KMS-11 (cell line): ENCODE data around the gene AKNA.
A peak's percentile ranks its signal among the peaks of the same experiment; 100 is the strongest.

Experiments used
- H2AFZ ChIP-seq: fragments of 200-600 bp; sonication (generic); 2 replicates; pipeline ENCODE4 v1.6.1; 2016; ENCODE audit warnings: antibody characterized with exemption, mixed run types, low read depth
- H3K27ac ChIP-seq: fragments of 200-600 bp; sonication (generic); 2 replicates; pipeline ENCODE4 v1.6.1; 2016; ENCODE audit warnings: mild to moderate bottlenecking, mixed run types
- H3K27me3 ChIP-seq: fragments of 200-600 bp; sonication (generic); 2 replicates; pipeline ENCODE4 v1.6.1; 2017; ENCODE audit warnings: mild to moderate bottlenecking, low read depth, mixed run types, moderate library complexity; ENCODE audit not compliant: insufficient read depth
- H3K36me3 ChIP-seq: fragments of 200-600 bp; sonication (generic); 2 replicates; pipeline ENCODE4 v1.6.1; 2017; ENCODE audit warnings: mild to moderate bottlenecking, mixed run types; ENCODE audit not compliant: insufficient read depth
- H3K4me1 ChIP-seq: fragments of 200-600 bp; sonication (generic); 2 replicates; pipeline ENCODE4 v1.6.1; 2016; ENCODE audit warnings: mild to moderate bottlenecking, low read depth, mixed run types; ENCODE audit not compliant: poor library complexity, severe bottlenecking
- H3K4me2 ChIP-seq: fragments of 200-600 bp; sonication (generic); 2 replicates; pipeline ENCODE4 v1.7.0; 2016; ENCODE audit warnings: mild to moderate bottlenecking, mixed run types
- H3K4me3 ChIP-seq: fragments of 200-600 bp; sonication (generic); IDR thresholded peaks from 2 replicates; pipeline ENCODE4 v1.6.1; 2017; ENCODE audit warnings: low read depth, low read length, mixed read lengths; ENCODE audit not compliant: insufficient read depth
- H3K79me2 ChIP-seq: fragments of 200-600 bp; sonication (generic); 2 replicates; pipeline ENCODE4 v1.6.1; 2016; ENCODE audit warnings: low read depth, mixed run types; ENCODE audit not compliant: insufficient read depth
- H3K9ac ChIP-seq: fragments of 200-600 bp; sonication (generic); 2 replicates; pipeline ENCODE4 v1.6.1; 2016; ENCODE audit warnings: mild to moderate bottlenecking, mixed run types
- H4K20me1 ChIP-seq: fragments of 200-600 bp; sonication (generic); 2 replicates; pipeline ENCODE4 v1.6.1; 2016; ENCODE audit warnings: mild to moderate bottlenecking, mixed run types; ENCODE audit not compliant: insufficient read depth
- TF ChIP-seq, protein P1 (sequence below): fragments of 200-600 bp; sonication (generic); conservative IDR thresholded peaks from 2 replicates; pipeline ENCODE4 v1.6.1; 2017; ENCODE audit warnings: low read depth, mild to moderate bottlenecking, antibody characterized with exemption, low read length, moderate library complexity, mixed read lengths

AKNA gene

DNA sequence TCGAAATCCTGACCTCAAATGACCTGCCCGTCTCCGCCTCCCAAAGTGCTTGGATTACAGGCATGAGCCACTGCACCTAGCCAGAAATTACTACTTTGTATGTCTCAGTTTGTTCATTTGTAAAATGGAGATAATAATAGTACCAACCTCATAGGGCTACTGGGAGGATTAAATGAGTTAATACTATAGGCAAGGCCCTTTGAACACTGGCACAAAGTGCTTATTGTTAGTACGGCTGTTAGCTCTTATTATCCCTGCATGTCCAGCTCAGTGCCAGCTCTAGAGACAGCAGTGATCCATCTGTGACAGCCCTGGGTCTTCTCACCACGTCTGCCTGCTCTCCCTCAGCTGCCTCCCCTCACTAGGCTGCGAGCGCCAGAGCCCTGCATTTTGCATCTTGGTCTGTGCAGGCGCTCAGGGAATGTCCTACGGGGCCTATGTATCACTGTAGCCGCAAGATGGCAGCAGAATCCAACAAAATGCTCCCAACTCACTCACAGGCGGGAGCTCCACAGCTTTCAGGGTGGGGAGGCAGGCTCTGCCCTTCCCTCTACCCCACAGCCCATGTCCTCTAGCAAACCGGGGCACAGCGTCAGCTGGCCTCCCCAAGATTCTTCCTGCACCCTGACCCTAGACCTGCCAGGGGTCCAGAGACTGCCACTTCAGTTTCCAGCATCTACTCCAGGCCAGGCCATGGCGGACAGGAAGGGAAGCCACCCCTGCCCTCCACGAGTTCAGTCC is 17.7 kb upstream of the AKNA start:
- H3K4me1 ChIP-seq: peaks cover 4% of the 10 kb centered on the region
- H3K9ac ChIP-seq: no peak overlapping the region
- no peak overlapping the region for H3K4me2 ChIP-seq
- no peaks in the 10 kb centered on the region for H3K36me3 ChIP-seq
- no peak overlapping the region for H3K27ac ChIP-seq
- H2AFZ ChIP-seq: no peak overlapping the region
- TF ChIP-seq, protein P1, sequence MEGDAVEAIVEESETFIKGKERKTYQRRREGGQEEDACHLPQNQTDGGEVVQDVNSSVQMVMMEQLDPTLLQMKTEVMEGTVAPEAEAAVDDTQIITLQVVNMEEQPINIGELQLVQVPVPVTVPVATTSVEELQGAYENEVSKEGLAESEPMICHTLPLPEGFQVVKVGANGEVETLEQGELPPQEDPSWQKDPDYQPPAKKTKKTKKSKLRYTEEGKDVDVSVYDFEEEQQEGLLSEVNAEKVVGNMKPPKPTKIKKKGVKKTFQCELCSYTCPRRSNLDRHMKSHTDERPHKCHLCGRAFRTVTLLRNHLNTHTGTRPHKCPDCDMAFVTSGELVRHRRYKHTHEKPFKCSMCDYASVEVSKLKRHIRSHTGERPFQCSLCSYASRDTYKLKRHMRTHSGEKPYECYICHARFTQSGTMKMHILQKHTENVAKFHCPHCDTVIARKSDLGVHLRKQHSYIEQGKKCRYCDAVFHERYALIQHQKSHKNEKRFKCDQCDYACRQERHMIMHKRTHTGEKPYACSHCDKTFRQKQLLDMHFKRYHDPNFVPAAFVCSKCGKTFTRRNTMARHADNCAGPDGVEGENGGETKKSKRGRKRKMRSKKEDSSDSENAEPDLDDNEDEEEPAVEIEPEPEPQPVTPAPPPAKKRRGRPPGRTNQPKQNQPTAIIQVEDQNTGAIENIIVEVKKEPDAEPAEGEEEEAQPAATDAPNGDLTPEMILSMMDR: peak; percentile 76
- H4K20me1 ChIP-seq: no peaks in the 10 kb centered on the region
- no peak overlapping the region for H3K4me3 ChIP-seq
- no peaks in the 10 kb centered on the region for H3K79me2 ChIP-seq
- H3K27me3 ChIP-seq: no peaks in the 10 kb centered on the region

DNA sequence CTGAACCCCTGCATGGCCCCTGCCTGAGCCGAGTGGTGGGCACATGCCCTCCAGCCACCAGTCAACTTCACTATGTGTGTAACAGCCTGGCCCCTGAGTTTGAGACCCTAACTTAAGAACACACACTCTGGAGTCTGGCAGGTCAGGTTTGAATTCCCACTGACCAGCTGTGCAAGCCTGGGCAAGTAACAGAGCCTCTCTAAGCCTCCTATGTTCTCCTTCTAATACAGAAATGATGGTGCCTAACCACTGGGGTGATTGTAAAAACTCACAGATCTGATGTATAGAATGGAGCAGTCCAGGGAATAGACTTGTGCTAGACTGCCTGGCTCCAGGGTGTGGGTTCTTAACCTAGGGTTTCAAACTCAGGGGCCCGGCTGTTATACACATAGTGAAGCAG is 16.7 kb upstream of the AKNA start:
- TF ChIP-seq, protein P1: no peak
- H3K79me2 ChIP-seq: no peaks in the 10 kb centered on the region
- H3K36me3 ChIP-seq: no peaks in the 10 kb centered on the region
- H2AFZ ChIP-seq: no peak overlapping the region
- no peak overlapping the region for H3K4me3 ChIP-seq
- no peaks in the 10 kb centered on the region for H3K27me3 ChIP-seq
- H3K9ac ChIP-seq: no peak overlapping the region
- H3K4me2 ChIP-seq: no peak overlapping the region
- H3K4me1 ChIP-seq: peaks cover 4% of the 10 kb centered on the region
- no peaks in the 10 kb centered on the region for H4K20me1 ChIP-seq
- no peak overlapping the region for H3K27ac ChIP-seq

DNA sequence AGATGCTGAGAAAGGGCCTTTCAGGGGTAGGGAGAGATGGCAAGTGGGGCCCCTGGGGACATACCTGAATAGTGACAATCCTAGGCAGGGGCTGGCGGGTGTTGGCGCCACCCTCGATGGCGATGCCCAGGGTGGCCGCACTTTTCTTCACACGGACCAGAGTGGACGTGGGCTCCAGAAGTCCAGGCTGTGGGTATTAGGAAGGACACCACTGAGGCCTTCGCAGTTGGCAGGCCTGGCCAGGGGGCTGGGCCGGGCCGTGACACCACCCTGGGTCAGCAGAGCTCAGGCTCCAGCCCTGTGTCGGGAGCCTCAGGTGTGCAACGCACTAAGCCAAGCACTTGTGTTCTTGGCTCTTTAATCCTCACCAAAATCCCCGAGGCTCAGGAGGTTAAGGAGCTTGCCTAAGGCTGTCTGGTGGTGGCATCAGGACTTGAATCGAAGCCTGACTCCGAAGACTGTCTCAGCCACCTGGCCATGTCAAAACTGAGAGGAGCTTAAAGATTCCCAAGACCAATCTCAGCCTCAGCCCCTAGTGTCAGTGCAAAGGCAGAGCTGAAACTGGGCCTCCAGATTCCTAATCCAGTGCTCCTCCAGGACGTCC is 15.5 kb upstream of the AKNA start:
- TF ChIP-seq, protein P1: no peak

DNA sequence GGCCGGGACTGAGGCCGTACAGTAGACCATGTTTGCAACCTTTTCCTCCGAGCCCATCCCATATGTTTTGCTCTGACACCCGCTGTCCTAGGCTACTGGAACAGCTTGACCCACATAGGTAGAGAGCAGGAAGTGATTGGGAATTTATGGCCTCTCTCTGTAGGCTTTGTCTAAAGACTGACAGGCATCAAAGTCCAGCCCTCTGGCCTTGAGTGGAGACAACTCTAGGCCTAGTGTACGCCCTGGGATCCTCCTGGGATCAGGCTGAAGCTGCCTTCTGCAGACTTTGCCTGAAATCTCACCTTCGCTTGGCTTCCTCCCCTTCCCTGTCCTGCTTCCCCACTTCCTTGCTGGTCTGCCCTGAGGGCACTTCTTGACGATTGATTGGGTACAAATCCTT is 13.6 kb upstream of the AKNA start:
- H2AFZ ChIP-seq: no peak overlapping the region
- TF ChIP-seq, protein P1: no peak
- H3K27me3 ChIP-seq: no peaks in the 10 kb centered on the region
- no peak overlapping the region for H3K4me3 ChIP-seq
- no peak overlapping the region for H3K4me2 ChIP-seq
- H3K27ac ChIP-seq: no peak overlapping the region
- H4K20me1 ChIP-seq: no peaks in the 10 kb centered on the region
- peaks cover 24% of the 10 kb centered on the region for H3K4me1 ChIP-seq
- no peaks in the 10 kb centered on the region for H3K36me3 ChIP-seq
- no peak overlapping the region for H3K9ac ChIP-seq
- H3K79me2 ChIP-seq: peaks cover 10% of the 10 kb centered on the region; the same call in 1 of the 2 replicates

More for the DNA sequence above, 15.5 kb upstream of the AKNA start:
- no peaks in the 10 kb centered on the region for H3K79me2 ChIP-seq
- H4K20me1 ChIP-seq: no peaks in the 10 kb centered on the region
- no peak overlapping the region for H3K27ac ChIP-seq
- H3K27me3 ChIP-seq: no peaks in the 10 kb centered on the region
- H2AFZ ChIP-seq: no peak overlapping the region
- no peaks in the 10 kb centered on the region for H3K36me3 ChIP-seq
- H3K4me3 ChIP-seq: no peak overlapping the region
- no peak overlapping the region for H3K9ac ChIP-seq
- no peak overlapping the region for H3K4me2 ChIP-seq
- H3K4me1 ChIP-seq: peaks cover 11% of the 10 kb centered on the region
